NCI-H524 treated with DMSO at 0.1 percent for 48 hours (cell line): ENCODE data around the gene ZBED2.

Source experiments
- DNase-seq: peaks from one replicate; lab custom pipeline; 2025; lab: John Stamatoyannopoulos, UW

Gene ZBED2

DNA sequence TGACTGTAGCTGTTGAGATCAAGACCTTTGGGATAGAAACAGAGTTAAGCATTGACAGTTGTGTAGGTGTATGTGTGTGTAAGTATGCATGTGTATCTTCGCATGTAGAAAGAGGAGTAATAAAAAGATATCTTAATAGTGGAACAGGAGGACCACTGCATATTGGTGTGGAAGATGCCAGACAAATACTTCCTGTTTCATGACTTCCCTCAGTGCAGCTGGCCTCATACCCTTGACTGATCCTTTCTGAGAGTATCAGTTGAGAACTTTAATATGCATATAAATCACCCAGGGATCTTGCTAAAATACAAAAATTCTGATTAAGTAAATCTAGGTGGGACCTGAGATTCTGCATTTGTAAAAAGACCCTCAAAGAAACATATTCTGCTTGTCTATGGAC is 8.5 kb upstream of the ZBED2 start:
- no peak for DNase-seq

DNA sequence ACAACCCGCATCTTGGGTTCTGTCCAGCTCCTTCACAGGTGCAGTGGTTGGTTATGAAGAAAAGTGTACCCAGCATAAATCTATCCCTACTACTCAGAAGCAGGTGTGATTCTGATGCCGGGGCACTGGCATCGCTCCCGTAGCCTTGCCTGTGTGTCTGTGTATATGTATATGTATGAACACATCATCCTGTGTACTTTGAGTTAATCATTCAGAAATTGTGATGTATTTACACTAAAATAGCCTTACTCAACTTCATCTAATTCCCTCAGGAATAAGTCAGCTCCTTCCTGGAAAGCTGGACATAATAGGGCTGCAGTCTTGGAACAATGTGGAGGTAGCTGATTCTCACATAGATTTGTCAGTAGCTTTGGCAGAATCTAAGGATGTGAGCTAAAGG is 6.7 kb upstream of the ZBED2 start:
- DNase-seq: no peak

DNA sequence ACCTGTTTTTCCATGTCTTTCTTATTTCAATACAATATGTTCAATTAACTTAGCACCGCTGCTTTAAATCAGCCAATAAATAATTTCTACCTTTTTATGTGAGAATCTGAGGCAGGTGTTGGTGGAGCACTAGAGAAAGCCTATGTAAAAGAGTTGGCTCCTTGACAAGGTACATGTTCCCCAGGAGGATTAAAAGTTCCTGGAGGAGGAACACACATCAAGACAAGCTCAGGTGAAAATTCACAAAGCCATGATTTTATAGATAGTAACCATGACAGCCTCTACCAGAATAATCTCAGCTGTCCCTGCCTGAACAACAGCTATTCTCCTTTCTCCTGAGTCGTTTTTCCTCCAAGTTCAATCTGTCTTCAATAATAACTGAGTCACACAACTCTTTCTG is 3.4 kb upstream of the ZBED2 start:
- no peak for DNase-seq

DNA sequence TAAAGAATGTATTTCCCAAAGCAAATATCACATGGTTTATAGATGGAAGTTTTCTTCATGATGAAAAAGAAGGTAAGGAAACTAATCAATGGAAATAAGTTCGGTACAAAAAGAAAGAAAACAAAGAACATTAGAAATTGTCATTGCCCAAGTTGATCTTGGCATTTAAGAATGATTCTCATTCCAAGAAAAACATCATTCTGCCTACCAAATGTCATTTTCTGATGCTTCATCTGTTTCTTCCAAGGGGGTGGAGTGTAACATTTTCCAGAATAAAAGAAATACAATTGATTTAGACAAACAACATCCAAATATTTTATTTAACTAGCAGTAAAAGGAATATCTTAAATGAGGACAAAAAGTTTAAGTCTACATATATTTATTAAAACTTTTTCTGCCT is 3.0 kb upstream of the ZBED2 start:
- no peak for DNase-seq

DNA sequence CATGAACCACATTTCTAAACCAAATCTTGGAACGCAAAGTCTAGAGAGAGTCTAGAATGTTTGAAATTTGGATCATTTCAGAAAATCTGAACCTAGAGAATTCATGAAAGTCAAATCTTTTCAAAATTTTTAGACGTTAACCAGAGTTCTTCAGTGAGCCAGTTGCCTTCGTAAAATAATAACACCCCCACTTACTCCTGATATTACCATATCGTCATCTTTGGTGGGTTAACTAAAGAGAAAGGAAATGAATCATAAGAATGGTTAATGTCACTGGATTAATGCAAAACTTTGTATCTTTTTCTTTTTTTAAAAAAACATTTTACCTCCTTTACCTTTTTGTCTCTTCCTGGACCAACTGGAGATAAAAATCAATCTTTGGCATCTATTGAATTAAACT is 1.2 kb upstream of the ZBED2 start:
- DNase-seq: no peak

DNA sequence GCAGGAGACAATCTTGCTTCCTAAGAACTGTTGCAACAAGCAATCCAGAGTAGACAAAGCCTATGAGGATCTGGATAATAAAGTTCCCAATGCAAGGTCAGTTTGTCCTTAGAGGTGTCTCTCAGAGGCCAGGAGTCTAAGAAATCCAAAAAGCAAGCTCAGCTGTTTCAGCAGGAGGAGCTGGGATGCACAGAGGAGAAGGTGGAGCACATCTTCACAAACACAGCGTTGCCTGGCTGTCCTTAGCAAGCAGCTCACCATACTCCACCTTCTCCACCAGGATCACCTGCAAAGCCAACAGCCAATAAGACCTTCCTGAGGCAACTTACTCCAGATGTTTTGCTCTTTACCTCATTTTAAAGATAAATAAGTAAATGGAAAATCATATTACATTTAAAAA is 365 bp downstream of the ZBED2 start:
- no peak for DNase-seq

DNA sequence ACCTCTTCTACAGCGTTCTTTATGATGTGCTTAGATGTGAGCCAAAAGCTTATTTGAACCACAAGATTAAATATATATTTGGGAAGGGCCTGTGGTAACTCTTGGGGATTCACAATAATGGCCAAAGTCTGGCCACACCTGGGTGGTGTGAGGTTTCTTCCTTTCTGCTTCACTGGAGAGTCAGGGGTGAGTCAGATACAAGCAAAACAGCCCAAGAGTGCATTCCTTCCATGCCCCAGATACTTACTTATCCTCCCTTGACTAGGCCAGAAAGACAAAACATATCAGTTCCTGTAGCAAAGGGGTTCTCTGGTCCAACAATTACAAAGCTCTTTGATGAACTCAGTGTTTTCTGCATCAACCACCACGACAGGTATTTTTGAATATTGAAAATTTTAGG is 941 bp downstream of the ZBED2 start:
- DNase-seq: no peak

DNA sequence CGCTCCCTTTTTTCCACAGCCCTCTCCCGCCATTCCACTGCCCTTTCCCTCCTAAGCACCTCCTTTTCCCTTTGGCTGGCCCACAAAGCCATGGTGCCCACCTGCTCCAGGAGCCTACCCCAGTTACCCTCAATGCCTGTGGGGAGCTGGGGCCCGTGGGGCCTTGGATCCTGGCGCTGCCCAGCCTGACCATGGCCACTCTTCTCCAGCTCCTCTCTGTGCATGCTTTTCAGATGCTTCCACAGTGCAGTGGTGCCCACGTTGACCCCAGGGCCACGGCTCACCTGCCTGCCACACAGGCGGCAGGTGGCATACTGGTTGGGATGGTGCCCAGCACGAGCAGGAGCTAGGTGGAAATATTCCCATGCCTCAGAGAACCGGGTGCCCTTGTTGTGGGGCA is 1.5 kb downstream of the ZBED2 start:
- no peak for DNase-seq

DNA sequence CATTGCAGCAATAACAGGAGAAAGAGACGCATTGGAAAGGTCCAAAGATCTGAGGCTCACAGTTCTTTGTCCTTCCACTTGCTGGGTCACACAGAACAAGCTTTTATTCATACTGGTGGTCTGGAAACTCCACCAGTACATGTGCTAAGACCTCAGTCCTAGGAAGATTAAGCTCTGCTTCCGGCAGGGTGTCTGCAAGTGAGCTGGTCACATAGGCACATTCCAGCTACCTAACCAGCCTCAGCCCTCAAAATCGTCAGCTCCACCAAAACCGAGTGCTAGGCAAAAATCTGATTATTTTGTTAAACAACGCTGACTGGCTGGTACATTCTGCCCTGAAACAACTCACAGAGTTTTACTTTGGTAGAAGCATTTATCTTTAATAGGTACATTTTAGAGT is 2.2 kb downstream of the ZBED2 start:
- no peak for DNase-seq

DNA sequence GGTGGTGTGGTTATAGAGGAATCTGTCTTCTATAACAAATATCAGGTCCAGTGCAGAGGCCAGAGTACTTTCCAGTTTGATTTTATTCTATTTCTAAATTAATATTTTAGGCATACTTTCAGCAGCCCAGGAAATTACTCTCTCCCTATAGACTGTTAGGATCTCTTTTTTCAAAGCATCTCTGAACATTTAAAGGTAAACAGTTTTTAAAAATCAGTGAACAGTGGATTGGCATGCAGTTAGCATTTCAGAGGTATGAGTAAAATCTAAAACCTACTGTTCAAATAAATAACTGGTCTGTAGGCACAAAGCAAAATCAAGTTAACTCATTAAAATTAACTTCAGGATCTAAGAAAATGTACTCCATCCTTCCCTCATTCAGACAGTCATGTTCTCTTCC is 3.0 kb downstream of the ZBED2 start:
- DNase-seq: no peak

DNA sequence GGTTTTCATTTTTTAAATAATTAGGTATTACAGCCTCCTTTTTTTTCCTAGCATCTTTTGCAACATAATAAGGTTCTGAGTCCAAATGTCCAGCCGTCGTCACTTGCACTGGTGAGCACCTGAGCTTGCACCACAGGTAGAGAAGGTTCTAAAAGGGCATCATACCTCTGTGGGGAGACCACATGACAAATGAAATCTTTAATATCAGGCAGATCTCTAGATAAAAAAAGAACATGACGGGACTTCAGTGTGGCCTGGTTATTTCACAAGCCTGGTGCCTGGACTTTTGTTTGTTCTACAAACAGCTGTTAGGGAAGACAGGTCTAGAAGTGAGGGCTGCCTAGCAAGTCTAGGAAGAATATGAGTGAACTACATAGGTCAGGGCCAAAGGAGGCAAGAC is 3.6 kb downstream of the ZBED2 start:
- no peak for DNase-seq

DNA sequence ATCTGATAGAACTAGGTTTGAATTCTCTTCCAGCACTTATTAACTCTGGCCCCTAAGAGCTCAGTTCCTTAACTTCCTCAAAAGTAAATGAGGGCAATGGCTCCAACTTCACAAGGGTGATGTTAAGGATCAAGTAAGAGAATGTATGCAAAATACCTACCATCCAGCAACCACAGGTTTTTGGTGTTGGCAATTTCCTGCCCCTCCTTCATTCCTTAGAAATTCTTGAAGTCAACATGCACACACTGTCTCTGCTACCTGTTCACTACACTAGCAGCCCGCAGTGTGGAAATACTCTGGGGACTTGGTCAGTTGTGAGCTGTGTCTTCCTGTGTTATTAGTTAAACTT is 5.0 kb downstream of the ZBED2 start:
- DNase-seq: no peak

DNA sequence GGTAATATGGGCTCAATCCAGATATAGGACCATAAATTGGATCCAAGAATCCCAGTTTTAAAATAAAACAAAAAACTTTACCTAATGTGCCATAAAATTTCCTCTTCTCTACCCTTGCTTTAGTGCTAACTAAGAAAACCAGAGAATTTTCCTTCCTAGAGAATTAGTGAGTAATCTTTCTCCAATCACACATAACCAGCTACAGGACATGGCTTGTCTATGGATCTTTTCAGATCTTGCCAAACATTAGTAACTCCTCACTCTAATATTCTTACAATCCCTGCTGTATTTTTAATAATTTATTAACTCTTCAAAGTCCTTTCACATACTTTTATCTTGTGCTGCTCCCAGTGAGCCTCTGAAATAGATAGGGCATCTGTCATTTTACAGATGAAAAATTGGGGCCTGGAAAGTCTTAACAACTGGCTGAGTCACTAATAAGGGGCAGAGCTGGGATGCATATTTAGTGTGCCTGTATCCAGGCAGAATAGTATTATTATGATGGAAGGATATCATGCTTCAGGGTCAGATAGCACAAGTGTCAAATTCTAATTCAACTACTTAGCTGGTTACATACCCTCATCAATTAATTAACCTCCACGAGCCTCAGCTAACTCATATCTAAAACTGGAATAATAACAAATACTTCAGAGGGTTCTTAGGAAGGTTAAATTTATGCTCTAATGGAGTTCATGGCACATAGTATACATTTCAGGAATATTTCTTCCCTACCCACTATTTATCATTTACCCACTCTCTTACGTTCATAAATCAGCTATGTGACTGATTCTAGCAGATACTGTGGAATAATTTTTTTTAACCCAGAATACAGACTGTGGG is 5.6 kb downstream of the ZBED2 start:
- DNase-seq: no peak

DNA sequence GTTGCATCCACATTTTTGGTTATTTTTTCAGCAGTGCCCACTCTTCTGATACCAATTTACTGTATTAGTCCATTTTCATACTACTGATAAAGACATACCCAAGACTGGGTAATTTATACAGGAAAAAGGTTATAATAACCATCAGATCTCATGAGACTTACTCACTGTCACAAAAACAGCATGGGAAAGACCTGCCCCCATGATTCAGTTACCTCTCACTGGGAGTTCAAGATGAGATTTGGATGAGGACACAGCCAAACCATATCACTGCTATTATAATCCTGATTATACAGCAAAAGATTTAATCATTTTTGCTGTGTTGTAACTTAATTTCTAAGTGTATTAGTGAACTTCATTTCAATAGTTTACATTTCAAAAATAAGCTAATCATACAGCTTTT is 6.6 kb downstream of the ZBED2 start:
- no peak for DNase-seq

DNA sequence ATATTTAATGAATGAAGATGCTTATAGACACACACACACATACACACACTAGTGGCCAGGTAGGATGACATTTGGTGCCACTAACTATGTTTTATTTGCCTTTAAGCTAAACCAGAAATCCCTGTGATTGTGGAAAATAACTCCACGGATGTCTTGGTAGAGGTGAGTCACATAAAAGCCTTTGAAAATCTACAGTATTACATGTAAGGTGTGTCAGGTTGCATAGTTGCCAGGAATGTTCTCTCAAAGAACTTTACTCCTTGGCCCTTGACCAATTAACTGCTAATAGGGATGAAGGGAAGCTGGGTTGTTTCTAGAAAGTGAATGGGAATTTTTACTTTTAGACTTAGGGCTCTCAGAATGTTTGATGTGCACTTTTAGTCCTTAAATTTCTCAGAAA is 9.9 kb downstream of the ZBED2 start:
- DNase-seq: no peak

DNA sequence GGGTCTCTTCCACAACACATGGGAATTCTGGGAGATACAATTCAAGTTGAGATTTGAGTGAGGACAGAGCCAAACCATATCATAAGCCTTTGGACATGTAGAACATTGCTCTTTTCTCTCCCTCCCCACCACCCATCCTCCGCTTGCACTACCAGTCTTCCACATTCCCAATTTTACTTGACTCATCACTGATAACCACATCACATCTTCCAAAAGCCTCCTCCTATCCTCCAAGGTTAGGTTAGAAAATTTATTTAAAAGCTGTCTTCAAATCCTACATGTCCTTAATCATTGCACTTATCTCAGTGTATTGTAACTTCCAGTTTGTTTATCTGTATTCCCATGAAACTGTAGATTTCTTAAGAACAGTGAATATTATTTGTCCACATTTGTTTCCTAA is 10.4 kb downstream of the ZBED2 start:
- DNase-seq: no peak

DNA sequence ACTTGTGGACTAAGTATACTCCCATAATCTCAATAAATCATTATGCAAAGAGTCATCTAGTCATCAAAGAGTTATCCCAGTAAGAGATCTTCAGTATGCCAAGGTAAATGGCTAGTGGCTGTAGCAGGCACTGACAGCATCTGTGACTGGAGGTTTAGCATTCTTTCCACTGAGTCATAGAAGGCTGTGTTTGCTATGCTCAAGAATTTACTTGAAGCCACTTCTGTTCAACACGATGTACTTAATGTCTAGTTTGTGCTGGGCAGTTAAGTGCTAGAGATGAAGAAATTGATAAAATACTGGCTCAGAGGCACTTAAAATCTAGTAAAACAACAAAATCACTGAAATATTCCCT is 13.0 kb downstream of the ZBED2 start:
- no peak for DNase-seq

DNA sequence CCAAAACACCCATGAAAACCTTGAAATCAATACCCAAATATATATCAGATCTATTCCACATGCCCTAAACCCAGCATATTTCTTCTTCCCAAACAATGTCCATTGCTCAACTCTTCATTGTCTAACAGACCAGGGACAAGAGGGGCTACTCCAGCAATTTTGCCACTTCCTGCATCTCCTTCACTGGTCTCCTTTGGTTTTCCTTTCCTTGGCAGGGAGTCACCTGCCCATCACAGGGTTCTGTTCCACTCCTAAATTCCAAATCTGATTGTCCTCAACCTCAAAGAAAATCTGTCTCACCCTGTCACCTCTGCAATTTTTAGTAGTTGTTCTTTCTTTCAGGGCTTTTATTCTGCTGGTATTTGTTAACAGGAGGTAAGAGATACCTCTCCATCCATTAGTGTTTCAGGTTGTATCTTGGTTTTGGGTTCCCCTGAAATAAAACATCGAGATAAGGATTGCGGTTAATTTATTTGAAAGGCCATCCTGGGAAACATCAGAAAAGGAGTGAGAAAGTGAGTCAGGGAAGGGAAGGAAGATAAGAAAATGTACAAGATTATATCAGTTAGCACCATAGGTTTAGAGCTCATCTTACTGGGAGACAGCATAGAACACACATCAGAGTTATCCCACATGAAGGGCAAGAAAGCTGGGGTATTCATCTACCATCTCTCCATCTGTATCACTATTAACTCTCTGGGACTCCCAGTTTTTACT is 13.6 kb downstream of the ZBED2 start:
- no peak for DNase-seq

DNA sequence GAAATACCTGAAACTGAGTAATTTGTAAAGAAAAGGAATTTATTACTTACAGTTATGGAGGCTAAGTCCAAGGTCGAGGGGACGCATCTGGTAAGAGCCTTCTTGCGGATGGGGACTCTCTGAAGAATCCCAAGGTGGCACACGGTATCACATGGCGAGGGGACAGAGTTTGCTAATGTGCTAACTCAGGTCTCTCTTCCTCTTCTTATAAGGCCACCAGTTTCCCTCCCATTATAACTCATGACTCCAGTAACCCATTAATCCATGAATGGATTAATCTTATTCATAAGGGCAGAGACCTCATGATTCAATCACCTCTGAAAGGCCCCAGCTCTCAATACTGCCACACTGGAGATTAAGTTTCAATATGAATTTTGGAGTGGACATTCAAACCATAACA is 15.7 kb downstream of the ZBED2 start:
- DNase-seq: no peak

DNA sequence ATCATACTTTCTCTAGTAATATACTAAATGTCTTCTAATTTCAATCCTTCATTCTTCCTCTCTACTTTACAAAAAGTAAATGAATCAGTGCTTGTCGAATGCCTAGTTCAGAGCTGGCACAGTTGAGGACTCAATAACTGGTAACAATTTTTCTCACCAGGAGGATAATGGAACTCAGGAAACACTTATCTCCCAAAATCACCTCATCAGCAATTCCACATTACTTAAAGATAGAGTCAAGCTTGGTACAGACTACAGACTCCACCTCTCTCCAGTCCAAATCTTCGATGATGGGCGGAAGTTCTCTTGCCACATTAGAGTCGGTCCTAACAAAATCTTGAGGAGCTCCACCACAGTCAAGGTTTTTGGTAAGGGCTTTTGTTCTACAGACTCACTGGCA is 16.3 kb downstream of the ZBED2 start:
- no peak for DNase-seq

DNA sequence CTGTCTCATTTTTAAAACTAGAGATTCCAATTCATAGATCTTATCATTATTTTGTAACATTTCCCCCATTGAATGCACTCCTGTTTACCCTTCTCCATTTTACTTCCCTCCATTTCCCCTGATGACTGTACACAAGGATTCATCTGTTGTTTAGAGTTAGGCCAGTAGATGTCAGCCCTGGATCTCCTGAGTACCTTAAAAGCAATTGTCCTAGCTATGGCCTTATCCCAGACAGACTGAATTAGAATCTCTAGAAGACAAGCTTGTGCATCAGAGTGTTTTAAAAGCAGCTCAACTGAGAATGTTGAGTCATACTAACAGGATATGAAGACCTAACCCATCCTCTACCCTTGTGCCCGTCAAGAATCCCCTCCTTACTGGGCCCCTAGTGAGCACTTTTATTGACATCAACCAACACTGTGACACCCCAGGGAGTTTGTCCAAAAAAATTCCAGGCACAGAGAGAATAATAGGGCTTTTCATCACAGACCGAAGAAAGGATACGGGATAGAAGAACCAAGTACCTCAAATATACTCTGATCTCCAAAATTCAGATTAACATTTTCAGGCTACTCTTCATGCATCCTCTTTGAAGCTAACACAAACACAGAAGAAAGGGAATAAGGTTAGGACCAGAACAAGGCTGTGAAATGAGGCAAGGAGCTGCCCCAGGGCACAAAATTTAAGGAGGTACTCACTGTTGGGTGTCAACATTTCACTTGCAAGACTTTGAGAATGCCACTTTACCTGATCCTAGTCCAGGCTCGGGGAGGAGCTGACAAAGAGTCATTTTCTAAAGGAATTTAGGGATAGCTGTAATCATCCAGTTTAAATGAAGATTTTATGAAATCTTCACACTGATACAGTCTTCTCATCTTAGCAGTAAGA is 17.1 kb downstream of the ZBED2 start:
- DNase-seq: no peak

DNA sequence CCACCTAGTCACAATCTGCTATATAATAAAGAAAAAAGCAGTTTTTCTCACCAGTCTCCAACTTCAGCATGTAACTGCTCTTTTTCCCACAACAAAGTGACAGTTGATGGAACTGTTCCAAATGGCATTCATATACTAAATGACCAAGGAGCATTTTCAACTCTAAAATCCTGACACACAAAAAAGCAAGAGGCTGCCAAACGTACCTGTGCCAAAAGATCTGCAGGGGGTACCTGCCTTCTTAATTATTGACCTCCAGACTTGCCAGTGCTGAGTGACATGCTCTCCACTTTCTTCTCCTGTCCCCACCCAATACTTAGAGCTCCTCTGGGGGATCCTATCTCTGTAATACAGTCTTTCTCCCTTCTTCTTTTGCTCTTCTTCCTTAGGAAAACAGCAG is 18.0 kb downstream of the ZBED2 start:
- no peak for DNase-seq

DNA sequence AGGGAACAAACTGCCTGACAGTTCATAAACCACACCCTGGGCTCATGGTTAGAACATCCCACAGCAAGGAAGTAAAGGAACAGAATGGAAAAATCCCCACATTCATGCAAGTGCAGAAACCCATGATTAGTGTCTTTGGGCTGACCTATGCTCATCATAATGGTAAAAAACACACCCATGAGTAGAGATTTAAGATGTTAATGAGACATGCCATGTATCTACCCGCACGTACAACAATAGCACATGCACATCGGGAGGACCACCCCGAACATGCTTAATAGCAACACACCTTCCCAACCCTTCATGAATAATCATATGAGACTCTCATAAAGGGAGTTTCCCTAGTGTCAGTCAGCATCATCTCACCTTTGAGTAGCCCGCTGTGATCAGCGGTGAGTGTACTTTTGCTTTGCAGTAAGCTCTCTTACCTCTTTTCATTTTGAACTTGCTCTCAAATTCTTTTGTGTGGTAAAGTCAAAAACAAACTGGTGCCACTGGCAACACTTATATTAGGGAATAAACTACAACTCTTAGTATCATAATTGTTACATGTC is 23.2 kb downstream of the ZBED2 start:
- DNase-seq: no peak
